ENCODE results near the gene KIT. TPM values are rescaled to one million over a fixed set of nuclear protein-coding genes. Genes with fewer than 3 reads are reported as not detected.
A peak's percentile ranks its signal among the peaks of the same experiment; 100 is the strongest.

KIT gene
- total RNA-seq, 1 experiment from 2014 or later, result not detected

GRCh38 chr4:54743562-54743961 is 85.8 kb downstream of the KIT start:
- no peak for DNase-seq (ENCODE audit: low read depth)

GRCh38 chr4:54744487-54744886 is 86.7 kb downstream of the KIT start:
- DNase-seq (ENCODE audit: low read depth), result no peak

GRCh38 chr4:54745031-54745770 is 87.4 kb downstream of the KIT start:
- DNase-seq (ENCODE audit: low read depth), result peak; percentile 16

GRCh38 chr4:54746218-54746617 is 88.5 kb downstream of the KIT start:
- DNase-seq (ENCODE audit: low read depth), result peak; percentile 56

GRCh38 chr4:54750341-54750740 is 92.6 kb downstream of the KIT start:
- no peak for DNase-seq (ENCODE audit: low read depth)

GRCh38 chr4:54754394-54754793 is 96.6 kb downstream of the KIT start:
- no peak for DNase-seq (ENCODE audit: low read depth)

- DNase-seq (ENCODE audit: low read depth), result peak; percentile 23
Measured at GRCh38 chr4:54764476-54764875, 106.7 kb downstream of the KIT start.

- DNase-seq (ENCODE audit: low read depth), result no peak
Measured at GRCh38 chr4:54767376-54767775, 109.6 kb downstream of the KIT start.

- DNase-seq (ENCODE audit: low read depth), result no peak
Measured at GRCh38 chr4:54773022-54773421, 115.3 kb downstream of the KIT start.

- DNase-seq (ENCODE audit: low read depth), result no peak
Measured at GRCh38 chr4:54779036-54779435, 121.3 kb downstream of the KIT start.

GRCh38 chr4:54779476-54780148 is 121.9 kb downstream of the KIT start:
- DNase-seq (ENCODE audit: low read depth), result no peak

- DNase-seq (ENCODE audit: low read depth), result no peak
Measured at GRCh38 chr4:54780149-54780495, 122.4 kb downstream of the KIT start.

GRCh38 chr4:54781756-54782155 is 124.0 kb downstream of the KIT start:
- no peak for DNase-seq (ENCODE audit: low read depth)

- DNase-seq (ENCODE audit: low read depth), result peak; percentile 5
Measured at GRCh38 chr4:54783402-54784110, 125.8 kb downstream of the KIT start.

- DNase-seq (ENCODE audit: low read depth), result peak; percentile 95
Measured at GRCh38 chr4:54784161-54784671, 126.5 kb downstream of the KIT start.
